Stimulated activated CD4-positive, alpha-beta T cell treated with anti-CD3 and anti-CD28 coated beads, Interleukin-4, amount 100 ng/mL, for 24 hours (primary cell): ENCODE measurements around the gene LIPM.

Source experiments
- DNase-seq: peaks from one replicate; pipeline ENCODE4 v3.0.0-alpha.2; 2020

LIPM gene, protein sequence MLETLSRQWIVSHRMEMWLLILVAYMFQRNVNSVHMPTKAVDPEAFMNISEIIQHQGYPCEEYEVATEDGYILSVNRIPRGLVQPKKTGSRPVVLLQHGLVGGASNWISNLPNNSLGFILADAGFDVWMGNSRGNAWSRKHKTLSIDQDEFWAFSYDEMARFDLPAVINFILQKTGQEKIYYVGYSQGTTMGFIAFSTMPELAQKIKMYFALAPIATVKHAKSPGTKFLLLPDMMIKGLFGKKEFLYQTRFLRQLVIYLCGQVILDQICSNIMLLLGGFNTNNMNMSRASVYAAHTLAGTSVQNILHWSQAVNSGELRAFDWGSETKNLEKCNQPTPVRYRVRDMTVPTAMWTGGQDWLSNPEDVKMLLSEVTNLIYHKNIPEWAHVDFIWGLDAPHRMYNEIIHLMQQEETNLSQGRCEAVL

DNA sequence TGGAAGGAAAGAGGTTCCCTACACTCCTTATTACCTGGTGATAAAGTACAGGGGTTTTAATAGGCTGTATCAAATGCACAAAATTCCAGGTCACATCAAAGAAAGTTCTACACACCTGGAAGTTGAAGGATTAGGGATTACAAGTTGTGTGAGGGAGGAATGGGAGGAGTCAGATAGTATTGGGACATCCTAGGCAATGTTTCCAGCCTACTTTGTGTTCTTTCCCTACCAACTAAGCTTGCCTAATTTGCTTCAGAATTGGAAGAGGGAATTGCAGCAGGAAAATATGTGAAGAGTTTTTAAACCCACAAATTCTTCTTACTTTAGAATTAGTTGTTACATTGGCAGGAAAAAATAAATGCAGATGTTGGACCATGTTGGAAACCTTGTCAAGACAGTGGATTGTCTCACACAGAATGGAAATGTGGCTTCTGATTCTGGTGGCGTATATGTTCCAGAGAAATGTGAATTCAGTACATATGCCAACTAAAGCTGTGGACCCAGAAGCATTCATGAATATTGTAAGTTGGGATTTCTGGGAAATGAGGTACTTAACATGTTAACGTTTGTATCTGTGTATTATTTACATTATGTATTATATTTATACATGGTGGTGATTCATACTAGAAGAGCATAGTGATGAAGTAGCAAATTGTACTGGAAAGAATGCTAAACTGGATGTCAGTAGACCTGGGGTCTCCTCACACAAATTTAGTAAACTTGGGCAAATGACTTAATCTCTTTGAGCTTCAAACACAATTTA lies at the start of gene LIPM:
Gene LIPM (plus strand): TSS at position 208 of the 763 bp plus-strand sequence. CDS start 167 bp downstream, at position 375.
- DNase-seq = no peak

DNA sequence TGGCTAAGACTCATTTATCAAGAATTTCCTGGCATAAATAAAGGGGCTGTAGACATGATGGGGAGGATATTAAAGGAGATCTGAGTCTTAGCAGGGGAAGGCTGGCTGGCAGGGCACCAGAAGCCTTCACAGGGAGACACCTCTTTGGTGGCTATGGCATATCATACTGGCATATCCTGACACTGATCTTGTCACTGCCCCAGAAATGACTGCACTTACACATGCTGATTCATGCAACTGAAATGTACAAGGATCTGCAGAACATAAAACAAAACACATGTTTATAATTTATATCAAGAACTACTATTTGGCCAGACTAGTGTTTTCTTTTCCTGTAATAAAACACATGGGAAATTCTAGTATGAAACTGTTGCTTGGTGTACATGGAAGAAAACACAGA lies 48.2 kb upstream of the LIPM start:
- DNase-seq = no peak

DNA sequence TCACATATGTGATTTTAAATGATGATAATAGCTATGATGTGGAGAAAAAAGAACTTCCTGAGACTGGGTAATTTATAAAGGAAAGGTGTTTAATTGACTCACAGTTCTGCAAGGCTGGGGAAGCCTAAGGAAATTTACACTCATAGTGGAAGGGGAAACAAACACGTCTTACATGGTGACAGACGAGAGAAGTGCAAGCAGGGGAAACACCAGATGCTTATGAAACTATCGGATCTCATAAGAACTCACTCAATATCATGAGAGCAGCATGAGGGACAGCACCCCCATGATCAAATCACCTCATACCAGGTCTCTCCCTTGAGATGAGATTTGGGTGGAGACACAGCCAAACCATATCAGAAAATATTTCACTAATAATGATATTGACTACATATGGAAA lies 46.8 kb upstream of the LIPM start:
- peak; percentile 38 for DNase-seq

DNA sequence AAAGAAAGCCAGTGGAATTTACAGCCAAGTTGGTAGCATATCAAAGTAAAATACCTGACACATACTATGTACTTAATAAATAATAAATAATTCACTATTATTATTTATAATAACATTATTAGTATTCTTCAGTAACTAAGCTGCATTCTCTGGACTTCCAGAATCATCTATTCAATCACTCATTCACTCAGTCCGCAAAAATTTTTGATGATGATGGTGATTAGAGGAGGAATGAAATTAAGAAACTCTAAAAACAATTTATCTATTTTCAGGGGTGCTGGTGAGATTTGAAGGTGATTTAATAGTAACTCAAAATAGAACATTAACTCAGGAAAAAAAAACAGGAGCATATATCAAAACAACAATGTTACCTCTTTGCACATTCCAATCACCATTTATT lies 45.9 kb upstream of the LIPM start:
- no peak for DNase-seq

DNA sequence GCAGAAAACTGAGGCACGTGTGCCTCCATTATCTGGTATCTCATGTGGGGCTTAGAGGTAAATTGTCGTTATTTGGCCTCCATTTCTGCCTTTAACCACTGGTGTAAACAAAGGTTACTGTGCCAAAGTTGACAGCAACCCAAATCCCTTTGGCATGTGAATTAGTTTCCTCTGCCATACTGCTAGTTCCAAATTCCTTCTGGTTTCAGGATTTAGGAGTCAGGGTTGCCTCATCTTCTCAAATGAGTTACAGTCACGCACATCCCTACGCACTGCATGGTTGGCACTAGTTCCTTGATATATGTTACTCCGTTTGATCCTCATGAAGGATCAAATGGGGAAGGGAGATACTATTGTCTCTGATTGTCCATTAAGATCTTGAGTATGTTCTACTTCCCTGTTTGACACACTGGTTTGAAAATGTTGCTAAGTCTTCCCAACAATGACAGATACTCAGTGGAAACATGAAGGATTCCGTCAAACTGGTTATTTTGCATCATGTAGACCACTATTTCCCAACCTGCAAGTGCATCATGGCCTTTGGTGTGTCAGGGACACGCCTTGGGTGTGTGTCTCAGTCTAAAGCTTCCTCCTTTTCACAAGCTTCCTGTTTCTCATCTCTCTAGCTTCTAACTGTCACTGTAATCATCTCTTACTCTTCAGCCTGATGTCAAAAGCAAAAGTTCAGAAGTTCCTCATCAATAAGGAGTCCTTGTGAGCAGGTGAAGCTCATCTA lies 43.0 kb upstream of the LIPM start, which contains the start of gene LIPN:
Gene LIPN (plus strand): TSS at position 655 of the 736 bp plus-strand sequence. CDS start 1,386 bp downstream, outside the sequence.
- no peak for DNase-seq

DNA sequence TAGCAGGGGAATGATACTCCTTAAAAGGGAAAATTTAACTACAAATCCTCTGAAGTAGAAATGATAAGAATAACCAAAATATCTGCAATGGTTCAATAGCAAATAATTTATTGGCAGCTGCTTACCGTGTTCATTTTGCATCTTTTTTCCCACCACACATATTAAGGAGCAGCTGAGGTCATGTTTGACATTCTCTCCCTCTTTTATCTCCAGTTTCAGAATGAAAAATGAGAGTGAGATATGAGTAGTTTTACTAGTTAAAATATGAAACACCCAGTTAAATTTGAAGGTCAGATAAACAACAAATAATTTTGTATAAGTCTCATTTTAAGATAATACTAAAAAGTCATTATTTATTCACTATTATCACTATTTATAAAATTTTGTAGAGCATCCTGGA lies 39.6 kb upstream of the LIPM start:
- DNase-seq = no peak

DNA sequence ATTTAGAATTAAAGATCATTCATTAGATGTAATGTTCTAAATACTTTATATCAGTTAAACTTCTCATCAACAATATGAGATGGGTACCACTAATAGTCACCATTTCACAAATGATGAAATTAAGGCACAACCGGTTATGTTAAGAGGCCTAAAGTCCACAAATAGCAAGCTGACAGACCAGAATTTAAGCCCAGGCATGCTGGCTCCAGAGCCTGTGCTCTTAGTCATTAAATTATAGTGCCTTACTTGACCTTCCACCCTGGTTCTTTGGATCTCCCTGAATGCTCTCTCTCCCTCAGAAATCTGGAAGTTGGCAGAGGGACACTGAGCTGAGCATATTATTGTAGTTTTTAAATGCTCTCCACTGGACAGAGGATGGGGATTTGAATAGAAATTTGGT lies 39.1 kb upstream of the LIPM start:
- DNase-seq = no peak

DNA sequence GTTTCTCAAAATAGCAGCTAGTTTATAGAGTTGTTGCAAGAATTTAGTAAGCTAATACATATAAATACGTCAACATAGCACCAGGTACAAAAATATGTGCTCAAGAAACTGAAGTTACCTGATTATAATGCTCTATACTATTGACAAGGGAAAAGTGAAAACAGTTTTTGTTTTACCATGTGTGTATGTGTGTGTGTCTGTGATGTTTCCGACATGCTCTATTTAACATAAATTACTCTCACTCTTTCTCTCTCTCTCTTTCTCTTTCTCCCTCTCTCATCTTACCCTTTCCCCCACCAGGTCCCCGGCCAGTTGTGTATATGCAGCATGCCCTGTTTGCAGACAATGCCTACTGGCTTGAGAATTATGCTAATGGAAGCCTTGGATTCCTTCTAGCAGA lies 38.4 kb upstream of the LIPM start:
- DNase-seq = no peak

DNA sequence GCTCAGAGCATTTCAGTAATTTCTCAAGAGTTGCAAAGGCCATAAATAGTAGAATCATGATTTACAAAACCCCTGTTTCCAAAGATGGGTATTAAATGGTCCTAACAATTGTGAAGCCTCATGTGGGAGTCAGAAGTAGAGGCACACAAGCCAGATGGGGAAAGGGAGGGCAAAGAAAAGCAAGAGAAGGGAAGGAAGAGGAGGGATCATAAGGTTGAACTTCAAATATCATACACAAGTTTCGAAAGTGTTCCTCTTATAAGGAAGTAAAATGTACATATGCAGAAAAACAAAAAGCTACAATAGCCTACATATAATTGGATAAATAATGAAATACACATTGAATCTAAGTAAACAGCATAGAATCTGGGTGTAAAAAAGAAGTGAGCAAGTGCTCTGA lies 36.7 kb upstream of the LIPM start:
- DNase-seq = no peak

DNA sequence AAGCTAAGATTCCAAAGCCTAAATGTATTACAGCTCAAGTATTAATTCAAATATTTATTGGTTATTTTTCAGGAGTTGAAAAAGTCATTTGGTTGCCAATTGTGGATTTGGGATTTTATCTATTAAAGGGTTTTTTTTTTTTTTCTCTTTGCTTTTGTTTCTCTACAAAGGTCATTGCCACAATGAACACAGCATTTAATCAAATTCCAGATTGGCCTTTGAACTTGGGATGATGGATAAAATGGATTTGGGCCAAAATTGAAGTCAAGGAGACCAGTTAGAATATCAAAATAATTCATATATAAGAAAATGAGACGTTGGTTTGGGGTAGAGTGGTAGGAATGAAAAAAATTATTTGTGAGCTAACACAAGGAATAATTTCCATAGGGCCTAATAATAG lies 33.1 kb upstream of the LIPM start:
- no peak for DNase-seq

DNA sequence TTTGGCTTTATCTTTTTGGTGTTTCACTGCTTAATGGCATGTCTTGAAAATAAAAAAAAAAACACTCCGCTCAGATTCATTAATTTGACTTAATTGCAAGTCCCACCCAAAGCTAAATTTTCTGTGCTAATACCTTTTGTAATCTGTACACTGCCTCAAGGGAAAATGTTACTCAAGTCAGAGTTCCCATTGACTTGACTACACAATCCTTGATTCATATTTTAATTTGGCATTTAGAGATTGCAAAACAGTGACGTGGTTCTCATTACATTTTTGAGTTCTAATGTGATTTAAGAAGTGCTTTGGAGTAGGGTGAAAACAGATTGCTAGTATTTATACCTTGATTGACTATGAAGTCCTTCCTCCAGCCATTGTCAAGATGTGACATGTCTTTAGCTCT lies 21.3 kb upstream of the LIPM start:
- no peak for DNase-seq

DNA sequence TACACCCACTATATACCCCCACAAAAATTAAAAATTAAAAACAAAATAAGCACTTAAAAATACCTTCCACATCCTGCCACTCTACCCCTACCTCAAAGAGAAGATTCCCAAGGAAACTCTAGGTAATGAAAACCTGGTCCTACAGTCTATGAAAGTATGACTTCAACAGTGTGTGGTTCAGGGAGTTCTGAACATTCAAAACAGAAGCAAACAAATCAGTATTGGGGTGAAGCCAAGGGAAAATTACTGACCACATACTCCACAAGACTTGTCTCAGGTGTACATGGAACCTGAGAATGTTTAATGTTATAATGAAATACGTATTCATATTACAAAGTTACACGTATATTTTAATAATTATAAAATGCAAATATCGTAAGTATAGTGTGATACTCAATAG lies 20.3 kb upstream of the LIPM start:
- no peak for DNase-seq

DNA sequence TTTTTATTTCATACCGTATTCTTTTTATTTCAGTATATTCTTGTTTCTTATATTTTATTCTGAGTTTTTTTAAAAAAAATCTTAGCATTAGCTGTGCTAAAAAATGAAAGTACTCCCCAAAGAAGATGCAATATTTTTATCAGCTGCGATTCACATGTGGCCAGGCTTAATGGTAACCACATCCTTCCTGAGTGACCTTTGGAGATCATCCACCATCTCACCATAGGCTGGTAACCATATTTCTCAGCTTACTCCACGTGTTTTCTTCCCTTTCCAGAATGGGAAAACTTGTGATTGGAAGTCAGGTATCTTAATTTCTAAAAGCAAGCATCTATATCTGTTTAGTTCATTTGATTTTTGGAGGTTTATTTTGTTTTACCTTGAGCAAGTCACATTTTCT lies 18.8 kb upstream of the LIPM start:
- no peak for DNase-seq

DNA sequence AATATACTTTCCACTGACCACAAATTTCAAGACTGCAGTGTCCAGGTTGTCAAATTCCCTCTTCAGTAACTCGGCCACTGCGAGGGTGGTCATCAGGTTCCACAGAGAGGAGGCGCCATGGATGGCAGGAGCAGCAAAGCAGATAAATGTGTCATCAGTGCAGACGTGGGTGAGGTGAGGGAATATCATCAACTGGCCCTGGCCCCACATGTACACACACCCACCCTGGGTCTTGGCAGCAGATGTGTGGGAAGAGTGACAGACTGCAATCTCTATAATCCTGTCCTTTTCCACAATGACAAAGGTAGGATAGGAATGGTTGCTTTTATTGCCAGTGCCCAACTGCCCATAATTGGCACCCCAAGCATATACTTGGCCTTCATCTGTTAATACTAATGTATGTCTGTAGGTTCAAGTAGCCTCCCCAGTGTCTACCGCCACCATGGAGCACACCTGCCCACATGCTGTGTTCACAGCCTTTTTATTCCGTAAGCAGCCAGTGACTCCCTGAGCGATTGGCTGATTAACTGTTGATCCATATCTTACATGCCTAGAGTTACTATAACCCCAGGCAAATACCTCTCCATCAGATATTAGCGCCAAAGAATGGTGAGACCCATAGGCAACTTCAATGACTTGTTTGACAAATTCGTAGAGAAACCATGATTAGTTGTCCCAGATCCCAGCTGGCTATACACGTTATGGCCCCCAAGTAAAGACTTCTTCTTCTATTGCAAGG lies 16.3 kb upstream of the LIPM start:
- no peak for DNase-seq

DNA sequence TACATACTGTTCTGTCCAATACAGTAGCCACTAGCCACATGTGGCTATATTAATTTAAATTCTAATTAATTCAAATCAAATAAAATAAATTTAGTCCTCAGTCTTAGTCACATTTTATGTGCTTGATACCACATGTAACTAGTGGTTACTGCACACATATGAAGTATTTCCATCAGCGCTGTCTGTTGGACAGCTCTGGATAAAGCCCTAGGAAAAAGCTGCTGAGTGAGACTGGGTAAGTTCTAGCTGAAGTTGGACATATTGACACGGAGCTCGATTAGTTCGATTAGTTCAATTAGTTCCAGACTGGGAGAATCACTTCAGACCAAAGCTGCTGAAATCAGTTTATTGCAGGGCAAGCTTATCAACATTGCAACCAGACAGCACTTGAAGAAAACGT lies 15.1 kb upstream of the LIPM start:
- DNase-seq = no peak

DNA sequence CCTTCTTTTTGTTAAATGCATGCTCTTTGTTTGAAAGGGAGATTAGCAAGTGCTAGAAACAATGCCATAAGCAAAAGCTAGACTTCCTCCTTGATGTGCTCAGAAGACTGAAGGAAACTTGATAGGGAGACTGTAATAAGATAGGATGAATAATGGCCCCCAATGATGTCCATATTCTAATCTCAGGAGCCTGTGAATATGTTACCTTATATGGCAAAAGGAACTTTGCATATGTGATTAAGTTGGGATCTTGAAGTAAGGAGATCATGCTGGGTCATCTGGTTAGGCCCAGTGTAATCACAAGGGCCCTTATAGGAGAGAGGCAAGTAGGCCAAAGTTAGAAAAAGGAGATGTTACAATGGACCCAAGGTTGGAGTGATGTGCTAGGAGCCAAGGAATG lies 13.6 kb upstream of the LIPM start:
- no peak for DNase-seq

DNA sequence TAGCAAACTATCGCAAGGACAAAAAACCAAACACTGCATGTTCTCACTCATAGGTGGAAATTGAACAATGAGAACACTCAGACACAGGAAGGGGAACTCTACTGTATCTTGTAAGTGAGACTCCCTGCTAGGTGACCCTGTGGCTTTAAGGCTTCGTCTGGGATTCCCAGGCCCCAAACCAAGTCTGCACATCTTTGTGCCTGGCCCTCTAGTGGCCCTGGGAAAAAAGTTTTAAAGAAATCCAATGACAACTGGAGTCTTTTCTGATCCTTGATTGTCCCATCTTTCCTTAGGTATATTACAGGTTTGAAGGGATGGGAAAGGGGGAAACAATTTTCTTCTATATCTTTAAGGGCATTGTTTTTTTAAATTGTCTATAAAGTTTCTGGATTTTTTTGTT lies 10.6 kb upstream of the LIPM start:
- no peak for DNase-seq

DNA sequence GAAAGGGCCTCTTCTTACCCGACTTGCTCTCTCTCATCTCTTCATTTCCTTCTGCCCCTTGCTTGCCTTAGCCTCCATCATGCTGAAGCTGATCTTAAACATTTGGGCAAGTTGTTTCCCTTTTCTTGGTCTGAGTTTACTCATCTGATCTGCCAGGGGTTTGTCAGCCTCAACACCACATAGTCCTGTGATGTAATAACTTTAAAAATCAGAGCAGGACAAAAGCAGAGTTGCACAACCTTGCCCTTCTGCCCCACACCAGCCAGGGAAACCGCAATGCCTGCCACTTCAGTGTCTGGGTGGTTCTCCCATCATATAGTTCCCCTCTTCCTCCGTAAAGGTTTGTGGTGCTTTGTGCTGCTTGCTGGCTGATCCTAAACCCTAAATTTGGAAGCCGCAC lies 9.9 kb upstream of the LIPM start:
- no peak for DNase-seq

DNA sequence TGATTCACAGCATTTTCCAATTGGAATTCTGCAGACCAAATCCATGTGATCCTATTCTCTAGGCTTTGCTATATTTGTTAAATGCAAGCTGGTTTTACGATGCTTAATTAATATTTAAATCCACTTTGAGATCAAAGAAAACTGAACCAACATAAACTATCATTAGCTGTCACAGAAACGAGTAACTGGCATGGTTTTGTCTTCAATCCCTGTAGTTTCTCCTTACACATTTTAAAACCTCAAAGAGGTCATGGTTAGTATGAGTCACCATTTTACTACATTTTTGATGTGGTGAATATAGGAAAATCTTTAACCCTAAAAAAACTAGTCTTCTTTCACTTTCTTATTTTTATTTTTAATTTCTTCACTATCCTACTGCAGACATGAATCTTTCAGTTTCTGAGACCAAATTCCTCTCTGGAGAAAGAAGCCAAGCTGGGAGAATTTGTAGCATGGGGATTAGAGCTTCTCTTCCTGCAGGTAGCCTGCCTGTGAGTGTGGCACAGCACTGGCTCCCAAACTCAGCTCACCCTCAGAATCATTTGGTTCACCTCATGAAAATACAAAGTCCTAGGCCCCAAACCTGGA lies 8.7 kb upstream of the LIPM start:
- no peak for DNase-seq

DNA sequence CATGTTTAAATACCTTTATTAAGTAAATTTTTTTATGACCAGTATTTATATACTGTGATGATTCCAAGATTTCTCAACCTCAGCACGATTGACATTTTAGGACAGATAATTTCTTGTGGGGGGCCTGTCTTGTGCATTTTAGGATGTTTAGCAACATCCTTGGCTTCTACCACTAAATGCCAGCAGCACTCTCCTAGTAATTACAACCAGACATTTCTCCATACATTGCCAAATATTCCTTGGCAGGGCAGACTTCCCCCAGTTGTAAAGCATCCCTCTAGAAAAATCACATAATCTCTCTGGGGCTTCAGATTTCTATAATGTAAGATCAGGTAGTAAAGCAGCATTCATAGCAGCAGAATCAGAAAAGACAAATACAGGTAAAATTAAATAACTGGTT lies 7.8 kb upstream of the LIPM start:
- no peak for DNase-seq

DNA sequence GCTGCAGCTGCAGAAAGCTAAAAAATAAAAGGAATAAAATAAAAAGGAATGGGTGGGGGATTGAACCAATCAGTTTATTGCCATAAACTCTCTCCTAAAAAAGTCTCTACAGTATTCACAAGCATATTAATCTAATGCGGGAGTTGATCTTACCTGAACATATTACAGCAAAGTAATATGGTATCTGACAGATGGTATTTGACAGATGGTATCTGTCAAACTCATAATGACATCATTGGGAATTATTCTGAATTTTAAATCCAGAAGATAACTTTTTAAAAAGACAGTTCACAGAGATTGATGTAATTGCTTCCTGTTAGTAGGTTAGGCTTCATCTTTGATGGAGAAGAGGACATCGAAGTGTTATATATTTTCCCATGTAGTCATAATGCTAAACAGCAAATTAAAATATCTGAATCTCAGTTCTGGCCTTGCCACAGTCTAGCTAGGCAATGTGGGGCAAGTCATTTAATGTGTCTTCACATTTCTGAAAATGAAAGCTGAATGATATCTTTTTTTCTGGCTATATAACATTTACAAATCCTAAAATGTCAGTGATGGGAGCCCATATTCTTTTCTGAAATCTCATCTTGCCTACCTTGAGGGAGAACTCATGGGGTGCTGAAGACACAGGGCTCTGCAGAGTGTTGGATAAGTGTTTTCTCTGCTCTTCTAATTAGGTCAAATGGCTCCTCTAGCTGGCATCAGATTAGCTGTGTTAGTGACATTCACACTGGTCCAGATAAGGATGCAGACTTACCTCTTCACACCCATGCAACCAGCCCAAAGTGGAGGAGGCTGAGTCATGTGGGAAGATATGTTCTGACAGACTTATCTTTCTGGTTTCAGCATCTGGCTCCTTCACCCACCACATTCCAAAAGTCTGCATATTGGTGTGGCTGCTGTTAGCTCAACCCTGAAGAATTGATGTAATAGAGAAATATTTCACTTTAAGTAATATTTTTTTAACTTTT lies 2.1 kb upstream of the LIPM start:
- DNase-seq = peak; percentile 45
